Ovary (tissue), 9 donors: Measurements from ENCODE around the gene CRACR2B. TPM values are rescaled to one million over a fixed set of nuclear protein-coding genes. Genes with fewer than 3 reads are reported as not detected.

Experiments
- DNase-seq, 5 donors: peaks; one replicate each; pipeline ENCODE4 v3.0.0-alpha.2; 2019 to 2020
- H3K27ac ChIP-seq, 2 donors: fragments of 200-600 bp; one replicate each; pipeline versions ENCODE4 v1.5.1 to v1.8.0; 2019 to 2022
- H3K27me3 ChIP-seq: fragments of 200-600 bp; one replicate; pipeline ENCODE4 v1.8.0; 2022
- H3K36me3 ChIP-seq: fragments of 200-600 bp; sonication (generic); one replicate; pipeline ENCODE4 v1.5.1; 2019
- H3K4me1 ChIP-seq: one replicate; pipeline ENCODE4 v1.8.1; 2013; ENCODE audit warnings: mild to moderate bottlenecking, moderate library complexity; ENCODE audit not compliant: insufficient read depth
- H3K4me3 ChIP-seq: fragments of 200-600 bp; sonication (generic); one replicate; pipeline ENCODE4 v1.5.1; 2017
- H3K9me3 ChIP-seq, 2 donors: fragments of 200-600 bp in 1 of 2; sonication (generic) in 1 of 2; one replicate each; pipeline versions ENCODE4 v1.5.1 to v1.8.1; 2013 to 2019; ENCODE audit warnings: mild to moderate bottlenecking in 1 of 2, moderate library complexity in 1 of 2
- EP300 ChIP-seq: sonication (generic); formaldehyde crosslinking; IDR thresholded peaks from one replicate; pipeline ENCODE4 v1.6.1; 2017; ENCODE audit warnings: antibody characterized with exemption
- POLR2A ChIP-seq: fragments of 450-650 bp; IDR thresholded peaks from one replicate; pipeline ENCODE4 v1.6.1; 2017; ENCODE audit warnings: antibody characterized with exemption, mild to moderate bottlenecking, moderate library complexity
- WGBS, 3 donors: extraction: QIAGEN DNeasy Blood & Tissue Kit in 1 of 3; methylation state at CpG; one replicate each; pipeline versions ENCODE4 v1.1.5 to v1.1.7; 2013 to 2017; 5-methylcytosine and 5-hydroxymethylcytosine counted together
- intact Hi-C, 4 donors: fragments of 100-400 bp; cut with DNase I; formaldehyde crosslinking; loops; one replicate each; pipeline versions ENCODE4 v1.11.0 to v1.15.1; 2022 to 2023
- polyA plus RNA-seq, 2 donors: library from polyadenylated mRNA; stranded (reverse); fragments of 200-250 nt in 1 of 2; fragments of 350-450 nt in 1 of 2; fragmentation: Illumina TruSeq in 1 of 2; extraction: RNeasy Lipid Tissue Mini Kit (QIAGEN cat#74804) in 1 of 2; gene quantifications; one replicate each; pipeline ENCODE4 v1.2.3, GENCODE V29; 2013 to 2014
- total RNA-seq, 7 donors: library from RNA; depleted of rRNA in 2 of 7; stranded (reverse); fragments of >200 nt in 2 of 7; fragmentation: NEBNext Ultra II Directional in 3 of 7; extraction: Animal tissue kit (Norgen Biotek cat#: 25700) in 3 of 7; gene quantifications; one replicate each; pipeline versions ENCODE4 v1.1.0 to v1.2.4, GENCODE V29; 2016 to 2023
- TF ChIP-seq, protein P1 (sequence below), 3 donors: fragments of 450-650 bp in 2 of 3; fragments of 200-600 bp in 1 of 3; IDR thresholded peaks; one replicate each; pipeline versions ENCODE4 v1.5.1 to v1.8.0; 2016 to 2022; ENCODE audit warnings: antibody characterized with exemption in 3 of 3, mild to moderate bottlenecking in 1 of 3
- donor health status: DM: no; HTN: no; CAD: no; lungs with moderate emphysema.
- donor health status: DM: no; HTN: no; CAD: no.
- donor health status: Bipolar disorder and iron deficiency.
- donor health status: DM: yes; HTN: yes; CAD: no.
- donor health status: DM: no; HTN: no; CAD: no.
- donor health status: DM: yes; HTN: yes; CAD: no.

Gene CRACR2B
- total and polyA plus RNA-seq, 9 donors: 0.18 to 6.5 (median 3.9) TPM

DNA sequence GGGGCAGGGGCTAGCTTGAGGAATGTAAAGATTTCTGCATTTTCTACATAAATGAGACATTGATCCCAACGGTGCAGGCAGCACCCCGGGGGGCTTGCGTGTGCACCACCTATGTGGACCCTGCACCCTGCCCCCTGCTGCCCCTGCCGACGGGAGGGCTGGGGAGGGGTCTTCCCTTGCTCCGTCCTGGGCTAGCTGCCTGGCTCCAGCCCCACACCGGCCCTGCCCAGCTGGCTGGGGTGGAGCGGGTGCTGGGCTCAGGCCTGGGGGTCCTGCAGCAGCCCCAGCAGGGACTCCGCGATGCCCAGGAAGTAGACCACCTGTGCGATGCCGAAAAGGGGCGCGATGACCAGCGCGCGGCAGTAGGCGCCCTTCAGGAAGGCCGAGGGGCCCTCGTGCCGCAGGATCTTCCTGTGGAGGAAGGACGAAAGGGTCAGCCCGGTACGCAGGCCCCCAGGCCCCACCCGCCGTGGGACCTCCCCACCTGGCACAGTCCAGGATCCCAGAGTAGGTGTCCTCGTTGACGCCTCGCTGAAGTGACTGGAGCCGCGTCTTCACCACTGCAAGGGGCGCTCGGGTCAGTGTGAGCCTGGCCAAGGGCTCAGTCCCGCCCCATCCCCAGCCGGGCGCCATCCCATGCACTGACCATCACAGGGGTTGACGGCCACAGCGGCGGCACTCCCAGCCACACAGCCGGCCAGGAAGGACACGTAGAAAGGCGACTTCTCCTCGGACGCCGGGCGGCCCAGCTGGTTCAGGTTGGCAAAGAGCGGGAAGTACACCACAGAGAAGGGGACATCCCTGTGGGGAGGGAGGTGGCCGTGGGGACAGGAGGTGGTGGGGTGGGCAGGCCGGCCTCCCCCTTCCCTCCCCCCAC lies 35.8 kb upstream of the CRACR2B start:
- peak in 2 of 5 donors; percentile 26 to 46 for DNase-seq
- H3K27me3 ChIP-seq: no peaks in the 10 kb centered on the region
- H3K36me3 ChIP-seq: no peaks in the 10 kb centered on the region
- no peak for TF ChIP-seq POLR2A
- TF ChIP-seq, protein P1, sequence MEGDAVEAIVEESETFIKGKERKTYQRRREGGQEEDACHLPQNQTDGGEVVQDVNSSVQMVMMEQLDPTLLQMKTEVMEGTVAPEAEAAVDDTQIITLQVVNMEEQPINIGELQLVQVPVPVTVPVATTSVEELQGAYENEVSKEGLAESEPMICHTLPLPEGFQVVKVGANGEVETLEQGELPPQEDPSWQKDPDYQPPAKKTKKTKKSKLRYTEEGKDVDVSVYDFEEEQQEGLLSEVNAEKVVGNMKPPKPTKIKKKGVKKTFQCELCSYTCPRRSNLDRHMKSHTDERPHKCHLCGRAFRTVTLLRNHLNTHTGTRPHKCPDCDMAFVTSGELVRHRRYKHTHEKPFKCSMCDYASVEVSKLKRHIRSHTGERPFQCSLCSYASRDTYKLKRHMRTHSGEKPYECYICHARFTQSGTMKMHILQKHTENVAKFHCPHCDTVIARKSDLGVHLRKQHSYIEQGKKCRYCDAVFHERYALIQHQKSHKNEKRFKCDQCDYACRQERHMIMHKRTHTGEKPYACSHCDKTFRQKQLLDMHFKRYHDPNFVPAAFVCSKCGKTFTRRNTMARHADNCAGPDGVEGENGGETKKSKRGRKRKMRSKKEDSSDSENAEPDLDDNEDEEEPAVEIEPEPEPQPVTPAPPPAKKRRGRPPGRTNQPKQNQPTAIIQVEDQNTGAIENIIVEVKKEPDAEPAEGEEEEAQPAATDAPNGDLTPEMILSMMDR (IDR thresholded peaks at IDR 0.05): no peak
- TF ChIP-seq EP300: no peak
- H3K4me1 ChIP-seq: peaks cover 13% of the 10 kb centered on the region
- no peak overlapping the region for H3K27ac ChIP-seq
- H3K9me3 ChIP-seq: no peaks in the 10 kb centered on the region
- no peak overlapping the region for H3K4me3 ChIP-seq
- intact Hi-C loops: no loop called here
- 83 to 92% (median 89%) methylated on average over 46 to 49 of the region's 49 CpGs for WGBS, 3 donors

DNA sequence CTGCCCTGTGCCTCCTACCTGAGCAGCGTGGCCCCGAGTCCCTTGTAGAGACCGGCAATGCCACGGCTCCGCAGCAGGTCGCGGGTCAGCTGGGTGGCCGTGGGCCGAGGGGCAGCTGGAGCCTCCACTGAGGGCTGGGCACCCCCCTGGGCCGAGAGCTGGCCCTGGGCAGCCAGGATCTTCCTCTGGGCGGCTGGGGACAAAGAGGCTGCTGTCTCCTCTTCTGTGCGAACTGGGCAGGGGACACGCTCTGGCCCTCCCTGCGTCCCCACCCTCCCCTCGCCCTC lies 35.2 kb upstream of the CRACR2B start:
- TF ChIP-seq, protein P1 (IDR thresholded peaks at IDR 0.05): no peak
- no peak for TF ChIP-seq POLR2A
- no peak for TF ChIP-seq EP300
- no peak for DNase-seq
- intact Hi-C loops: no loop called here
- Histone ChIP-seq H3K4me1 (peaks cover 13% of the 10 kb centered on the region), H3K4me3 (no peak overlapping the region), H3K36me3 (no peaks in the 10 kb centered on the region), H3K9me3 (no peaks in the 10 kb centered on the region), H3K27ac (no peak overlapping the region), H3K27me3 (no peaks in the 10 kb centered on the region)
- WGBS, 3 donors: 89 to 92% (median 92%) methylated on average over 15 of the region's 15 CpGs

DNA sequence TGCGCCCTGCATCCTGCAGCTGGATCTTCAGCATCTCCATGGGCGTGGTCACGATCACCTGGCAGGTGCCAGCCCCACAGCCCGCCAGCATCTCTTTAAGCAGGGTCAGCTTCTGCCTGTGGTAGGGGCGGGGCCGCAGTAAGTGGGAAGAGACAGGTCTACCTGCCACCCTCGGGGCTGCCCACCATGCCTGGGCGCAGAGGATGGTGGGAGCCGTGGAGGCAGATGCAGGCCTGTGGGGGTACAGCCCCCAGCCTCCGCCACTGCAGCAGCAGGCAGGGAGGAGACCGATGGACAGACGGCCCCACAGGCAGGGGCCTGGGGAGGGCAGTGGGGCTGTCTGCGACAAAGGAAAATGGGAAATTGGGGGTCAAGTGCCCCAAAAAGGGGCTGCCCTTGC lies 34.8 kb upstream of the CRACR2B start:
- Histone ChIP-seq H3K36me3 (no peaks in the 10 kb centered on the region), H3K4me1 (peaks cover 13% of the 10 kb centered on the region), H3K4me3 (no peak overlapping the region), H3K9me3 (no peaks in the 10 kb centered on the region), H3K27me3 (no peaks in the 10 kb centered on the region), H3K27ac (no peak overlapping the region)
- DNase-seq: no peak
- 88 to 93% (median 93%) methylated on average over 13 of the region's 13 CpGs for WGBS, 3 donors
- TF ChIP-seq, protein P1 (IDR thresholded peaks at IDR 0.05): no peak
- TF ChIP-seq POLR2A: no peak
- TF ChIP-seq EP300: no peak
- intact Hi-C loops: no loop called here

DNA sequence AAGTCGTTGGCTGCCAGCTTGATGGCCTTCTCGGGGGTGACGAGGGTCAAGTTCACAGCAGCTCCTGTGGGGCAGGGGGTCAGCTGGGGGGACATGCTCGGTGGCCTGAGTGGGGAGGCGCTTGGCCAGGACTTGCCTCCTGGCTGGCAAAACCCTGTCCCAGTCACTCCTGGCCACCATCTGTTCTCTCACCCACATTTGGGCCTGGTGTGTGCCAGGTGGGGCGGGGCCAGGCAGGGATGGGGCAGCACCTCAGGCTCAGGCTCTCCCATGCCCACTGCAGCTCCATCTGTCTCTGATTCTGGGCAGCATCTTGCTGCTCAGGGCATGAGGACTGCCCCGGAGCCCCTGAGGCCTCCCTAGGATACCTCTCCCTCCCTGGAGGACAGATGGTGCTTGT lies 34.2 kb upstream of the CRACR2B start:
- TF ChIP-seq EP300 (no peak), POLR2A (no peak)
- TF ChIP-seq, protein P1 (IDR thresholded peaks at IDR 0.05): no peak
- Histone ChIP-seq H3K4me3 (no peak overlapping the region), H3K9me3 (no peaks in the 10 kb centered on the region), H3K27me3 (no peaks in the 10 kb centered on the region), H3K36me3 (no peaks in the 10 kb centered on the region), H3K27ac (no peak overlapping the region), H3K4me1 (peaks cover 13% of the 10 kb centered on the region)
- DNase-seq: no peak
- intact Hi-C loops: no loop called here
- WGBS, 3 donors: 80 to 87% (median 84%) methylated on average over 7 of the region's 7 CpGs
